A673 (cell line): ENCODE measurements around the gene AKAP8. TPM values are rescaled to one million over a fixed set of nuclear protein-coding genes. Genes with fewer than 3 reads are reported as not detected.

ENCODE experiments used
- BruUV-seq: library from RNA; stranded (reverse); fragments of 400-500 nt; replicated peaks from 2 replicates; lab custom pipeline; 2021; lab: Mats Ljungman, UMichigan
- CTCF ChIA-PET: fragments of 300-600 bp; sonication (Branson Sonifier 250); formaldehyde crosslinking; loops from one replicate; lab custom pipeline; 2022; ENCODE audit warnings: antibody characterized with exemption; lab: Charles Lee
- POLR2A ChIA-PET: fragments of 300-600 bp; sonication (Branson Sonifier 250); formaldehyde crosslinking; loops from one replicate; lab custom pipeline; 2022; ENCODE audit warnings: antibody characterized with exemption; ENCODE audit not compliant: low non-redundant PET; lab: Charles Lee
- DNase-seq: peaks from one replicate; pipeline ENCODE4 v3.0.0-alpha.2; 2015; ENCODE audit warnings: low spot score
- H3K27ac ChIP-seq: fragments of 200-600 bp; sonication (generic); 2 replicates; pipeline ENCODE4 v1.5.1; 2016; ENCODE audit warnings: mixed run types, low read depth, mild to moderate bottlenecking, mixed read lengths, antibody characterized with exemption, low read length; ENCODE audit not compliant: poor library complexity, severe bottlenecking
- H3K27me3 ChIP-seq: fragments of 200-600 bp; sonication (generic); replicated peaks from 2 replicates; pipeline ENCODE4 v1.6.1; 2017; ENCODE audit warnings: mixed run types, low read depth, mild to moderate bottlenecking, mixed read lengths, antibody characterized with exemption, low read length; ENCODE audit not compliant: insufficient read depth, poor library complexity
- H3K36me3 ChIP-seq: fragments of 200-600 bp; sonication (generic); 2 replicates; pipeline ENCODE4 v1.6.1; 2016; ENCODE audit warnings: mixed run types, mild to moderate bottlenecking, mixed read lengths, antibody characterized with exemption, low read length; ENCODE audit not compliant: insufficient read depth, poor library complexity, severe bottlenecking
- H3K4me1 ChIP-seq: fragments of 200-600 bp; sonication (generic); 2 replicates; pipeline ENCODE4 v1.6.1; 2017; ENCODE audit warnings: mixed run types, mild to moderate bottlenecking, mixed read lengths, antibody characterized with exemption, low read length; ENCODE audit not compliant: insufficient read depth, poor library complexity, severe bottlenecking
- H3K4me3 ChIP-seq: fragments of 200-600 bp; sonication (generic); 2 replicates; pipeline ENCODE4 v1.5.1; 2016; ENCODE audit warnings: low read depth, mixed run types, mild to moderate bottlenecking, mixed read lengths, low read length; ENCODE audit not compliant: poor library complexity, severe bottlenecking
- H3K9me3 ChIP-seq: fragments of 200-600 bp; sonication (generic); 2 replicates; pipeline ENCODE4 v1.6.1; 2016; ENCODE audit warnings: mixed run types, low read depth, mild to moderate bottlenecking, mixed read lengths, antibody characterized with exemption, low read length; ENCODE audit not compliant: poor library complexity, severe bottlenecking
- CTCF ChIP-seq: fragments of 300-800, 200-600 bp; sonication (generic); conservative IDR thresholded peaks from 2 replicates; pipeline ENCODE4 v1.5.1; 2017; ENCODE audit warnings: low read depth, mild to moderate bottlenecking, antibody characterized with exemption, low read length, moderate library complexity, mixed read lengths
- EZH2 ChIP-seq: fragments of 200-600 bp; sonication (generic); IDR thresholded peaks from 2 replicates; pipeline ENCODE4 v1.6.1; 2017; ENCODE audit warnings: borderline replicate concordance, low read depth, mild to moderate bottlenecking, mixed read lengths, antibody characterized with exemption, low read length; ENCODE audit not compliant: poor library complexity, severe bottlenecking
- intact Hi-C: fragments of 100-400 bp; cut with micrococcal nuclease; formaldehyde crosslinking; loops from one replicate; pipeline ENCODE4 v1.10.0; 2022; ENCODE audit not compliant: unreplicated experiment
- total RNA-seq: library from RNA; stranded (reverse); gene quantifications from 2 replicates; pipeline ENCODE4 v1.2.3, GENCODE V29; 2021

AKAP8 gene
- total RNA-seq, 1 experiment from 2014 or later: 48.4 TPM

- Histone ChIP-seq H3K4me1 (no peaks in the 10 kb centered on the region), H3K27ac (no peak overlapping the region), H3K9me3 (no peaks in the 10 kb centered on the region), H3K4me3 (no peak overlapping the region), H3K36me3 (peaks cover 66% of the 10 kb centered on the region), H3K27me3 (no peaks in the 10 kb centered on the region)
- ChIA-PET POLR2A (no interaction called here), CTCF (no interaction called here)
- TF ChIP-seq CTCF (no peak), EZH2 (no peak)
- BruUV-seq: no TSS peak
- no peak for DNase-seq
- intact Hi-C loops: no loop called here
Observed at GRCh38 chr19:15358918-15359317, 20.7 kb downstream of the AKAP8 start.

- no TSS peak for BruUV-seq
- no peak for TF ChIP-seq CTCF
- TF ChIP-seq EZH2: no peak
- ChIA-PET POLR2A (no interaction called here), CTCF (interaction anchor here (0.7 kb wide), 1 partner anchor 63 kb away, joined by 5 read pairs; no protein-coding TSS in a partner anchor)
- Histone ChIP-seq H3K4me3 (no peak overlapping the region), H3K4me1 (no peaks in the 10 kb centered on the region), H3K27me3 (no peaks in the 10 kb centered on the region), H3K9me3 (no peaks in the 10 kb centered on the region), H3K36me3 (peaks cover 67% of the 10 kb centered on the region), H3K27ac (no peak overlapping the region)
- intact Hi-C loops: no loop called here
- DNase-seq: no peak
Observed at GRCh38 chr19:15357906-15358305, 21.7 kb downstream of the AKAP8 start.

- no peaks in the 10 kb centered on the region for H3K9me3 ChIP-seq
- no peaks in the 10 kb centered on the region for H3K4me1 ChIP-seq
- POLR2A ChIA-PET: no interaction called here
- no TSS peak for BruUV-seq
- no peaks in the 10 kb centered on the region for H3K27me3 ChIP-seq
- intact Hi-C loops: no loop called here
- H3K27ac ChIP-seq: no peak overlapping the region
- CTCF ChIA-PET: interaction anchor here (0.7 kb wide), 1 partner anchor 30 kb away, joined by 5 read pairs; no protein-coding TSS in a partner anchor
- H3K36me3 ChIP-seq: peaks cover 50% of the 10 kb centered on the region
- TF ChIP-seq EZH2 (no peak), CTCF (no peak)
- no peak overlapping the region for H3K4me3 ChIP-seq
- DNase-seq: no peak
Observed at GRCh38 chr19:15354566-15355296, 24.9 kb downstream of the AKAP8 start.
